Endothelial cell of umbilical vein (primary cell): ENCODE measurements around the gene NAA10. TPM values are rescaled to one million over a fixed set of nuclear protein-coding genes. Genes with fewer than 3 reads are reported as not detected.

Experiments used
- BruUV-seq: library from RNA; stranded (reverse); fragments of 400-500 nt; replicated peaks from 2 replicates; lab custom pipeline; 2021; lab: Mats Ljungman, UMichigan
- CTCF ChIA-PET: fragments of 300-600, 350-600 bp; sonication (Branson Sonifier 250); formaldehyde crosslinking; loops from one replicate; lab custom pipeline; 2021; ENCODE audit warnings: antibody characterized with exemption, inconsistent platforms; lab: Charles Lee
- POLR2A ChIA-PET: fragments of 300-600, 350-600 bp; sonication (Branson Sonifier 250); formaldehyde crosslinking; loops from one replicate; lab custom pipeline; 2021; ENCODE audit warnings: antibody characterized with exemption, inconsistent platforms; lab: Charles Lee
- DNase-seq: peaks from one replicate; pipeline ENCODE4 v3.0.0-alpha.2; 2011; ENCODE audit warnings: low read depth, low spot score
- FAIRE-seq: peaks from 2 replicates; lab custom pipeline; 2011; peaks lifted over from hg19 to GRCh38; lab: Jason Lieb, UNC
- H2AFZ ChIP-seq: 2 replicates; pipeline ENCODE4 v1.6.0; 2012; ENCODE audit warnings: low read depth, low read length, control low read depth, inconsistent platforms
- H3K27ac ChIP-seq: 2 replicates; pipeline ENCODE4 v1.5.1; 2011; ENCODE audit warnings: low read depth, mild to moderate bottlenecking, control low read depth, low read length, moderate library complexity; ENCODE audit not compliant: insufficient read depth
- H3K27me3 ChIP-seq, 2 experiments: 2 replicates each; pipeline versions ENCODE4 v1.6.0 to v1.6.1; 2011; ENCODE audit warnings: low read length in 2 of 2, mixed read lengths in 1 of 2; ENCODE audit not compliant: control insufficient read depth in 2 of 2, insufficient read depth in 2 of 2
- H3K36me3 ChIP-seq, 2 experiments: 2 replicates in 1 of 2; 3 replicates in 1 of 2; pipeline ENCODE4 v1.5.1; 2011; ENCODE audit warnings: low read length in 2 of 2, mild to moderate bottlenecking in 1 of 2, moderate library complexity in 1 of 2; ENCODE audit not compliant: control insufficient read depth in 2 of 2, insufficient read depth in 2 of 2; ENCODE audit errors: extremely low read depth in 1 of 2
- H3K4me1 ChIP-seq: 3 replicates; pipeline ENCODE4 v1.5.1; 2011; ENCODE audit warnings: mild to moderate bottlenecking, low read length; ENCODE audit not compliant: control insufficient read depth, insufficient read depth; ENCODE audit errors: extremely low read depth
- H3K4me2 ChIP-seq: 2 replicates; pipeline ENCODE4 v1.6.1; 2011; ENCODE audit warnings: low read length, control low read depth, mixed read lengths; ENCODE audit not compliant: insufficient read depth
- H3K4me3 ChIP-seq, 3 experiments: fragments of 200-600 bp in 1 of 3; sonication (generic), shearing (Covaris generic) in 1 of 3; replicated peaks in 1 of 3; 2 replicates each; pipeline ENCODE4 v1.5.1; 2011 to 2016; ENCODE audit warnings: control low read depth in 3 of 3, low read length in 3 of 3, mild to moderate bottlenecking in 2 of 3, inconsistent platforms in 1 of 3, low read depth in 1 of 3, moderate library complexity in 1 of 3; ENCODE audit not compliant: insufficient read depth in 1 of 3
- H3K79me2 ChIP-seq: 2 replicates; pipeline ENCODE4 v1.6.0; 2012; ENCODE audit warnings: low read length, inconsistent platforms; ENCODE audit not compliant: control insufficient read depth, insufficient read depth
- H3K9ac ChIP-seq: replicated peaks from 2 replicates; pipeline ENCODE3; 2011; ENCODE audit warnings: low read length, control low read depth; ENCODE audit not compliant: insufficient read depth; ENCODE audit errors: extremely low read depth
- H3K9me1 ChIP-seq: replicated peaks from 3 replicates; pipeline ENCODE4 v1.6.0; 2011; ENCODE audit warnings: mild to moderate bottlenecking, low read length; ENCODE audit not compliant: control insufficient read depth, insufficient read depth; ENCODE audit errors: extremely low read depth
- H3K9me3 ChIP-seq: replicated peaks from 2 replicates; pipeline ENCODE4 v1.5.1; 2012; ENCODE audit warnings: low read length, inconsistent platforms; ENCODE audit not compliant: control insufficient read depth, insufficient read depth
- H4K20me1 ChIP-seq: replicated peaks from 2 replicates; pipeline ENCODE3; 2011; ENCODE audit warnings: mild to moderate bottlenecking, low read length; ENCODE audit not compliant: control insufficient read depth, insufficient read depth; ENCODE audit errors: extremely low read depth
- FOS ChIP-seq: IDR thresholded peaks from 2 replicates; pipeline ENCODE4 v1.6.1; 2011; ENCODE audit warnings: mild to moderate bottlenecking, low read length, moderate library complexity, borderline replicate concordance; ENCODE audit not compliant: insufficient read depth
- GATA2 ChIP-seq: IDR thresholded peaks from 2 replicates; pipeline ENCODE4 v1.7.0; 2011; ENCODE audit warnings: low read depth, mild to moderate bottlenecking, moderate library complexity, mixed read lengths, low read length; ENCODE audit not compliant: insufficient read length, insufficient read depth
- MYC ChIP-seq: IDR thresholded peaks from one replicate; pipeline ENCODE4 v1.6.1; 2011; ENCODE audit warnings: mild to moderate bottlenecking, low read depth, low read length
- dilution Hi-C: fragments of 300-500 bp; cut with MboI; formaldehyde crosslinking; loops from one replicate; pipeline ENCODE4 v1.15.0; 2019; ENCODE audit warnings: low sequenced_read_pairs; ENCODE audit not compliant: extremely low pct_ligation_motif_present
- intact Hi-C: fragments of 100-400 bp; cut with micrococcal nuclease; formaldehyde crosslinking; loops from one replicate; pipeline ENCODE4 v1.10.0; 2022
- microRNA-seq: library from miRNA; unstranded; fragments of <30 nt; microRNA quantifications from one replicate; pipeline ENCODE4 v1.2.0, GENCODE V29; 2021; ENCODE audit warnings: borderline number of aligned reads, borderline replicate concordance
- polyA plus RNA-seq, 4 experiments: library from polyadenylated mRNA; depleted of rRNA in 3 of 4; stranded (reverse) in 3 of 4; unstranded in 1 of 4; fragments of >200 nt; gene quantifications; 2 replicates each; pipeline versions ENCODE4 v1.2.1 to v1.2.3, GENCODE V29; 2011 to 2012; ENCODE audit warnings: missing spikeins in 1 of 4
- small RNA-seq: library from RNA; depleted of rRNA; stranded (forward); fragments of <200 nt; gene quantifications from one replicate; pipeline ENCODE3, GENCODE V24; 2012; ENCODE audit warnings: low replicate concordance, low read depth; ENCODE audit not compliant: insufficient read depth, insufficient read length
- total RNA-seq: library from RNA; stranded (reverse); gene quantifications from 2 replicates; pipeline ENCODE4 v1.2.3, GENCODE V29; 2021

The NAA10 gene
- total and polyA plus RNA-seq, 2 donors (not counting 3 experiments of a cell fraction or from before 2014, with no cell fraction given) = 141 to 144 TPM

GRCh38 chrX:153879741-153880439 lies 54.9 kb downstream of the NAA10 start:
- TF ChIP-seq MYC (no peak), GATA2 (no peak), FOS (no peak)
- H3K9me3 ChIP-seq = no peaks in the 10 kb centered on the region
- intact Hi-C loops = loop anchor here (10.0 kb wide), 2 partner anchors 65 to 85 kb away; partner anchors contain the start of genes IDH3G and SSR4
- dilution Hi-C loops = no loop called here
- H3K4me3 ChIP-seq = no peak overlapping the region
- no peaks in the 10 kb centered on the region for H3K79me2 ChIP-seq
- no peak overlapping the region for H3K4me2 ChIP-seq
- ChIA-PET POLR2A (no interaction called here), CTCF (no interaction called here)
- no peak overlapping the region for H2AFZ ChIP-seq
- H3K27me3 ChIP-seq = peaks cover 17 to 19% of the 10 kb centered on the region in 2 experiments
- no peaks in the 10 kb centered on the region for H3K4me1 ChIP-seq
- H3K9me1 ChIP-seq = no peaks in the 10 kb centered on the region
- no TSS peak for BruUV-seq
- no peaks in the 10 kb centered on the region for H4K20me1 ChIP-seq
- DNase-seq (no peak), FAIRE-seq (no peak)
- no peak overlapping the region for H3K9ac ChIP-seq
- H3K27ac ChIP-seq = no peak overlapping the region
- no peaks in the 10 kb centered on the region for H3K36me3 ChIP-seq

Small RNA genes within 50 kb of the gene (microRNA-seq; reads per million reads assigned to microRNA genes)
- gene MIR3202-1 (not detected), gene MIR3202-2 (not detected)

Small RNA genes within 50 kb of the gene (small RNA-seq; reads per million reads assigned to genes)
- gene MIR3202-1 = not detected

Other genes with a start within 250 kb of the NAA10 start
- gene SLC6A8, start 247.1 kb downstream of the NAA10 start, total RNA-seq = 23.6 and 28.8 TPM in 2 replicates
- 22.7 and 22.8 TPM in 2 replicates for gene SLC6A8, start 247.1 kb downstream of the NAA10 start, polyA plus RNA-seq
- gene BCAP31, start 210.7 kb downstream of the NAA10 start, total RNA-seq = 198 and 203 TPM in 2 replicates
- 169 and 220 TPM in 2 replicates for gene BCAP31, start 210.7 kb downstream of the NAA10 start, polyA plus RNA-seq
- gene ABCD1, start 210.2 kb downstream of the NAA10 start, total RNA-seq = 12.9 and 14.3 TPM in 2 replicates
- 9.1 and 11.3 TPM in 2 replicates for gene ABCD1, start 210.2 kb downstream of the NAA10 start, polyA plus RNA-seq
- gene PLXNB3, start 170.8 kb downstream of the NAA10 start, total RNA-seq = 29.7 and 31.4 TPM in 2 replicates
- 19.0 and 27.1 TPM in 2 replicates for gene PLXNB3, start 170.8 kb downstream of the NAA10 start, polyA plus RNA-seq
- gene SRPK3, start 154.0 kb downstream of the NAA10 start, total RNA-seq = 0.18 and 0.40 TPM in 2 replicates
- gene SRPK3, start 154.0 kb downstream of the NAA10 start, polyA plus RNA-seq = 0.25 and 0.29 TPM in 2 replicates
- 57.7 and 60.7 TPM in 2 replicates for gene IDH3G, start 140.7 kb downstream of the NAA10 start, total RNA-seq
- gene IDH3G, start 140.7 kb downstream of the NAA10 start, polyA plus RNA-seq = 116 and 128 TPM in 2 replicates
- 235 and 242 TPM in 2 replicates for gene SSR4, start 140.4 kb downstream of the NAA10 start, total RNA-seq
- gene SSR4, start 140.4 kb downstream of the NAA10 start, polyA plus RNA-seq = 732 and 1,321 TPM in 2 replicates
- gene PDZD4, start 104.5 kb downstream of the NAA10 start, total RNA-seq = 0.09 TPM in 2 replicates
- 0.07 and 0.08 TPM in 2 replicates for gene PDZD4, start 104.5 kb downstream of the NAA10 start, polyA plus RNA-seq
- gene L1CAM, start 48.9 kb downstream of the NAA10 start, total RNA-seq = not detected in 2 replicates
- gene L1CAM, start 48.9 kb downstream of the NAA10 start, polyA plus RNA-seq = 0.01 and 0.02 TPM in 2 replicates
- gene AVPR2, start 30.4 kb downstream of the NAA10 start, total RNA-seq = not detected in 2 replicates
- gene AVPR2, start 30.4 kb downstream of the NAA10 start, polyA plus RNA-seq = not detected in 2 replicates
- gene ARHGAP4, start 8.8 kb downstream of the NAA10 start, total RNA-seq = 31.9 and 33.3 TPM in 2 replicates
- 20.9 and 24.5 TPM in 2 replicates for gene ARHGAP4, start 8.8 kb downstream of the NAA10 start, polyA plus RNA-seq
- 6.2 and 8.0 TPM in 2 replicates for gene RENBP, start 9.6 kb upstream of the NAA10 start, total RNA-seq
- gene RENBP, start 9.6 kb upstream of the NAA10 start, polyA plus RNA-seq = 16.0 and 16.2 TPM in 2 replicates
- gene HCFC1, start 36.8 kb upstream of the NAA10 start, total RNA-seq = 80.9 and 85.9 TPM in 2 replicates
- 14.6 and 15.9 TPM in 2 replicates for gene HCFC1, start 36.8 kb upstream of the NAA10 start, polyA plus RNA-seq
- 2.6 and 4.1 TPM in 2 replicates for gene TMEM187, start 37.7 kb upstream of the NAA10 start, total RNA-seq
- gene TMEM187, start 37.7 kb upstream of the NAA10 start, polyA plus RNA-seq = 15.7 and 19.0 TPM in 2 replicates
- gene IRAK1, start 84.9 kb upstream of the NAA10 start, total RNA-seq = 136 and 138 TPM in 2 replicates
- gene IRAK1, start 84.9 kb upstream of the NAA10 start, polyA plus RNA-seq = 63.6 and 74.7 TPM in 2 replicates
- 40.9 and 45.3 TPM in 2 replicates for gene MECP2, start 162.7 kb upstream of the NAA10 start, total RNA-seq
- gene MECP2, start 162.7 kb upstream of the NAA10 start, polyA plus RNA-seq = 7.7 and 9.0 TPM in 2 replicates
- gene OPN1LW, start 209.2 kb upstream of the NAA10 start, total RNA-seq = not detected in 2 replicates
- not detected in 2 replicates for gene OPN1LW, start 209.2 kb upstream of the NAA10 start, polyA plus RNA-seq
- gene OPN1MW, start 247.6 kb upstream of the NAA10 start, total RNA-seq = not detected in 2 replicates
- gene OPN1MW, start 247.6 kb upstream of the NAA10 start, polyA plus RNA-seq = 0.10 TPM in 1 of 2 replicates, not detected in the other